OCI-LY7 (cell line): Measurements from ENCODE around the gene FAIM2. TPM values are rescaled to one million over a fixed set of nuclear protein-coding genes. Genes with fewer than 3 reads are reported as not detected.

Experiments used
- BruUV-seq: library from RNA; stranded (reverse); fragments of 400-500 nt; replicated peaks from 2 replicates; lab custom pipeline; 2021; lab: Mats Ljungman, UMichigan
- CTCF ChIA-PET: fragments of 300-600 bp; sonication (Branson Sonifier 250); formaldehyde crosslinking; loops from one replicate; lab custom pipeline; 2022; ENCODE audit warnings: antibody characterized with exemption; ENCODE audit not compliant: unreplicated experiment; lab: Charles Lee
- POLR2A ChIA-PET: fragments of 300-600 bp; sonication (Branson Sonifier 250); formaldehyde crosslinking; loops from one replicate; lab custom pipeline; 2022; ENCODE audit warnings: antibody characterized with exemption; lab: Charles Lee
- DNase-seq: peaks from one replicate; pipeline ENCODE4 v3.0.0-alpha.2; 2015; ENCODE audit warnings: low spot score
- H2AFZ ChIP-seq: fragments of 200-600 bp; sonication (generic), shearing (Covaris generic); 2 replicates; pipeline ENCODE4 v1.6.1; 2014; ENCODE audit warnings: mild to moderate bottlenecking, antibody characterized with exemption, low read length, moderate library complexity
- H3K27ac ChIP-seq: fragments of 200-600 bp; sonication (generic); 2 replicates; pipeline ENCODE4 v1.5.1; 2014; ENCODE audit warnings: mixed run types, low read depth, mild to moderate bottlenecking, moderate library complexity, low read length, inconsistent platforms; ENCODE audit not compliant: poor library complexity, severe bottlenecking
- H3K36me3 ChIP-seq: fragments of 200-600 bp; sonication (generic); 2 replicates; pipeline ENCODE4 v1.6.1; 2014; ENCODE audit warnings: mild to moderate bottlenecking, antibody characterized with exemption, low read length, moderate library complexity, mixed read lengths; ENCODE audit not compliant: insufficient read depth
- H3K4me1 ChIP-seq: fragments of 200-600 bp; sonication (generic); 2 replicates; pipeline ENCODE4 v1.5.1; 2014; ENCODE audit warnings: mild to moderate bottlenecking, low read length; ENCODE audit not compliant: insufficient read depth, poor library complexity, severe bottlenecking
- H3K4me2 ChIP-seq: fragments of 200-600 bp; sonication (generic); 2 replicates; pipeline ENCODE4 v1.6.1; 2014; ENCODE audit warnings: mild to moderate bottlenecking, low read length
- H3K4me3 ChIP-seq: fragments of 200-600 bp; sonication (generic); 2 replicates; pipeline ENCODE4 v1.5.1; 2014; ENCODE audit warnings: mild to moderate bottlenecking, low read depth, low read length; ENCODE audit not compliant: poor library complexity, severe bottlenecking
- H3K79me2 ChIP-seq: fragments of 200-600 bp; sonication (generic); 2 replicates; pipeline ENCODE4 v1.6.1; 2016; ENCODE audit warnings: low read depth, mild to moderate bottlenecking, low read length, moderate library complexity, mixed read lengths; ENCODE audit not compliant: insufficient read depth
- H3K9me2 ChIP-seq: fragments of 200-600 bp; sonication (generic); 2 replicates; pipeline ENCODE4 v1.6.1; 2016; ENCODE audit warnings: mild to moderate bottlenecking, low read length, mixed read lengths; ENCODE audit not compliant: insufficient read depth
- H3K9me3 ChIP-seq: fragments of 200-600 bp; sonication (generic); 2 replicates; pipeline ENCODE4 v1.6.1; 2014; ENCODE audit warnings: mild to moderate bottlenecking, mixed run types, low read length, mixed read lengths
- H4K20me1 ChIP-seq: fragments of 200-600 bp; sonication (generic); 2 replicates; pipeline ENCODE4 v1.6.1; 2014; ENCODE audit warnings: mild to moderate bottlenecking, antibody characterized with exemption, low read length, moderate library complexity, mixed read lengths; ENCODE audit not compliant: insufficient read depth
- CTCF ChIP-seq: fragments of 200-600 bp; sonication (generic); conservative IDR thresholded peaks from 2 replicates; pipeline ENCODE4 v1.5.1; 2014; ENCODE audit warnings: mild to moderate bottlenecking, antibody characterized with exemption, low read length, moderate library complexity, mixed read lengths
- EZH2phosphoT487 ChIP-seq: fragments of 200-600 bp; sonication (generic); IDR thresholded peaks from 2 replicates; pipeline ENCODE4 v1.6.1; 2018; ENCODE audit warnings: low read depth, borderline replicate concordance, mild to moderate bottlenecking, mixed run types, antibody characterized with exemption, low read length, moderate library complexity, mixed read lengths
- intact Hi-C: fragments of 100-400 bp; cut with micrococcal nuclease; formaldehyde crosslinking; loops from one replicate; pipeline ENCODE4 v1.10.0; 2022; ENCODE audit not compliant: unreplicated experiment
- total RNA-seq, 2 experiments: library from RNA; depleted of rRNA in 1 of 2; stranded (reverse); fragments of >200 nt in 1 of 2; shearing (Covaris generic) in 1 of 2; gene quantifications; 2 replicates each; pipeline ENCODE4 v1.2.3, GENCODE V29; 2014 to 2022

The FAIM2 gene
- total RNA-seq, 2 experiments from 2014 or later: 0.10 TPM; not detected in 1

DNA sequence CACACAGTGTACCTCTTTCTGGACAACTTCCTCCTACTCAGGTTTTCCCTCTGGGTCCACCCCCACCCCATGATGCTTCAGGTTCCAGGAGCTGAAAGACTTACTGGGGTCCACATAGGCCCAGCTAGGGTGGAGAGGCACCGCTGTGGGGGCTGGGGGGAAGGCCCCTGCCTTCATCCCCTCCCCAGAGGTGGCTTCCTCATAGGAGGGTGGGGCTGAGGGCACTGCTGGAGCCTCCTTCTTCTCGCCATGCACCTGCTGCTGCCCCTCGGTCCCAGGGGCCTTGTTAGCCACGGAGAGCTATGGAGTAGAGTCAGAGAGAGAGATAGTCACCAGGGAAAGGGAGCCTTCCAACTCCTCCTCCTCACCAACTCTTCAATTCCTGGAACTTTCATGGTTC, 2.7 kb downstream of the FAIM2 start:
- no peaks in the 10 kb centered on the region for H3K36me3 ChIP-seq
- no TSS peak for BruUV-seq
- no peaks in the 10 kb centered on the region for H3K9me2 ChIP-seq
- no peak overlapping the region for H3K4me2 ChIP-seq
- no peaks in the 10 kb centered on the region for H3K79me2 ChIP-seq
- H3K27ac ChIP-seq: no peak overlapping the region
- TF ChIP-seq EZH2phosphoT487: no peak
- no peak for TF ChIP-seq CTCF
- H3K4me1 ChIP-seq: no peaks in the 10 kb centered on the region
- H2AFZ ChIP-seq: no peak overlapping the region
- CTCF ChIA-PET: interaction anchor here (0.8 kb wide), 1 partner anchor 10 kb away, joined by 3 read pairs; no protein-coding TSS in a partner anchor
- intact Hi-C loops: no loop called here
- no peak for DNase-seq
- no peaks in the 10 kb centered on the region for H3K9me3 ChIP-seq
- POLR2A ChIA-PET: no interaction called here
- no peaks in the 10 kb centered on the region for H4K20me1 ChIP-seq
- no peak overlapping the region for H3K4me3 ChIP-seq

DNA sequence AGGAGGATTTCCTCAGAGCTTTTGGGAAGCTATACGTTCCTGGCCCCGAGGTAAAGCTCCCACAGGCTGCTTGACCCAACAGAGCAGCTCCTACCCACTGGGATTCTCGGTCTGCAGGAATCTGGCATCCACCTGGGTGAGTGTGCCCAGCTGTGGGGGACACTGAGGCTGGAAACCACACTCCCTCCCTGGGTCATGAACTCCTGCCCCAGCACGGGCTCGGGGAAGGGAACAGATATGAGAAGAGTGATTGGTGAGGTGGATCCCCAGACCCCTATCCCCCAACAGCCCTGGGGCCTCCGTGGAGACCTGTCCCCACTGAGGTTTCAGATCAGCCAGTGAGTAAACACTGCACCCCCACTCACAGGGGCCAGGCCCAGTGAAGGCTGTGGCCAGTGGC, 3.3 kb downstream of the FAIM2 start:
- no peak overlapping the region for H3K4me3 ChIP-seq
- H3K36me3 ChIP-seq: no peaks in the 10 kb centered on the region
- no peaks in the 10 kb centered on the region for H3K9me3 ChIP-seq
- H3K9me2 ChIP-seq: no peaks in the 10 kb centered on the region
- CTCF ChIA-PET: no interaction called here
- no peak overlapping the region for H3K27ac ChIP-seq
- no peaks in the 10 kb centered on the region for H4K20me1 ChIP-seq
- H3K4me2 ChIP-seq: no peak overlapping the region
- H3K4me1 ChIP-seq: no peaks in the 10 kb centered on the region
- POLR2A ChIA-PET: no interaction called here
- intact Hi-C loops: no loop called here
- H2AFZ ChIP-seq: no peak overlapping the region
- BruUV-seq: no TSS peak
- no peak for TF ChIP-seq EZH2phosphoT487
- no peaks in the 10 kb centered on the region for H3K79me2 ChIP-seq
- DNase-seq: no peak

GRCh38 chr12:49899921-49900320, 3.8 kb downstream of the FAIM2 start:
- no peaks in the 10 kb centered on the region for H4K20me1 ChIP-seq
- POLR2A ChIA-PET: no interaction called here
- TF ChIP-seq CTCF: no peak
- TF ChIP-seq EZH2phosphoT487: no peak
- H3K36me3 ChIP-seq: no peaks in the 10 kb centered on the region
- no peaks in the 10 kb centered on the region for H3K4me1 ChIP-seq
- H3K4me2 ChIP-seq: no peak overlapping the region
- H3K4me3 ChIP-seq: no peak overlapping the region
- BruUV-seq: no TSS peak
- intact Hi-C loops: no loop called here
- no peaks in the 10 kb centered on the region for H3K9me3 ChIP-seq
- H3K27ac ChIP-seq: no peak overlapping the region
- H3K79me2 ChIP-seq: no peaks in the 10 kb centered on the region
- no peak for DNase-seq
- no peaks in the 10 kb centered on the region for H3K9me2 ChIP-seq
- no peak overlapping the region for H2AFZ ChIP-seq
- CTCF ChIA-PET: no interaction called here
